Kidney (tissue), 14 donors: ENCODE data around the gene LSM12. TPM values are rescaled to one million over a fixed set of nuclear protein-coding genes. Genes with fewer than 3 reads are reported as not detected.

Source experiments
- DNase-seq, 5 donors: peaks; one replicate each; pipeline ENCODE4 v3.0.0-alpha.2; 2013 to 2020
- FAIRE-seq: peaks from 2 replicates; lab custom pipeline; 2012; peaks lifted over from hg19 to GRCh38; lab: Jason Lieb, UNC
- H3K27ac ChIP-seq, 2 donors: one replicate each; pipeline ENCODE4 v1.7.0; 2013; ENCODE audit warnings: low read depth in 2 of 2, low read length in 2 of 2, inconsistent platforms in 1 of 2
- H3K27me3 ChIP-seq: one replicate; pipeline ENCODE4 v1.7.1; 2013; ENCODE audit warnings: low read length, inconsistent platforms; ENCODE audit not compliant: control insufficient read depth, insufficient read depth
- H3K36me3 ChIP-seq, 3 donors: one replicate each; pipeline versions ENCODE4 v1.7.0 to v1.7.1; 2013; ENCODE audit warnings: low read length in 3 of 3, control low read depth in 1 of 3, inconsistent platforms in 1 of 3; ENCODE audit not compliant: insufficient read depth in 3 of 3, control insufficient read depth in 2 of 3
- H3K4me1 ChIP-seq, 3 donors: one replicate each; pipeline versions ENCODE4 v1.7.0 to v1.7.1; 2013; ENCODE audit warnings: low read length in 3 of 3, inconsistent platforms in 1 of 3, low read depth in 1 of 3; ENCODE audit not compliant: control insufficient read depth in 2 of 3, insufficient read depth in 2 of 3
- H3K4me3 ChIP-seq, 3 donors: one replicate each; pipeline versions ENCODE4 v1.7.0 to v1.8.1; 2013; ENCODE audit warnings: low read length in 3 of 3, control low read depth in 1 of 3, inconsistent platforms in 1 of 3
- H3K9ac ChIP-seq, 3 donors: one replicate each; pipeline versions ENCODE4 v1.7.0 to v1.7.1; 2013; ENCODE audit warnings: low read length in 3 of 3, control low read depth in 1 of 3, inconsistent platforms in 1 of 3
- H3K9me3 ChIP-seq, 3 donors: one replicate each; pipeline versions ENCODE4 v1.7.0 to v1.7.1; 2013; ENCODE audit warnings: low read length in 3 of 3, control low read depth in 1 of 3, inconsistent platforms in 1 of 3; ENCODE audit not compliant: control insufficient read depth in 2 of 3, insufficient read depth in 1 of 3
- intact Hi-C: fragments of 100-400 bp; cut with DNase I; formaldehyde crosslinking; loops from one replicate; pipeline ENCODE4 v1.11.1; 2022
- polyA plus RNA-seq: library from polyadenylated mRNA; stranded (reverse); fragments of 350-450 nt; fragmentation: Illumina TruSeq; extraction: RNeasy Lipid Tissue Mini Kit (QIAGEN cat#74804); gene quantifications from one replicate; pipeline ENCODE4 v1.2.3, GENCODE V29; 2014; ENCODE audit warnings: low read depth, low replicate concordance; ENCODE audit not compliant: insufficient read depth
- total RNA-seq: library from RNA; stranded (reverse); fragmentation: NEBNext Ultra II Directional; extraction: Animal tissue kit (Norgen Biotek cat#: 25700); gene quantifications from one replicate; pipeline ENCODE4 v1.2.1, GENCODE V29; 2021
- TF ChIP-seq, protein P1 (sequence below): IDR thresholded peaks from 3 replicates; pipeline ENCODE4 v1.5.1; 2012; ENCODE audit warnings: mild to moderate bottlenecking, moderate library complexity, borderline replicate concordance; ENCODE audit not compliant: insufficient read depth; ENCODE audit errors: extremely low read depth
- donor health status: control.
- donor health status: control.
- donor health status: control.
- donor health status: control.
- donor health status: control.
- donor health status: DM: yes; HTN: yes; CAD: no.
- donor health status: Normal renal cell carcinoma (clear cell type).

LSM12 gene
- total and polyA plus RNA-seq, 2 donors from 2014 or later: 29.0 to 47.6 TPM

GRCh38 chr17:44111777-44112176 lies 45.3 kb upstream of the LSM12 start:
- TF ChIP-seq, protein P1, sequence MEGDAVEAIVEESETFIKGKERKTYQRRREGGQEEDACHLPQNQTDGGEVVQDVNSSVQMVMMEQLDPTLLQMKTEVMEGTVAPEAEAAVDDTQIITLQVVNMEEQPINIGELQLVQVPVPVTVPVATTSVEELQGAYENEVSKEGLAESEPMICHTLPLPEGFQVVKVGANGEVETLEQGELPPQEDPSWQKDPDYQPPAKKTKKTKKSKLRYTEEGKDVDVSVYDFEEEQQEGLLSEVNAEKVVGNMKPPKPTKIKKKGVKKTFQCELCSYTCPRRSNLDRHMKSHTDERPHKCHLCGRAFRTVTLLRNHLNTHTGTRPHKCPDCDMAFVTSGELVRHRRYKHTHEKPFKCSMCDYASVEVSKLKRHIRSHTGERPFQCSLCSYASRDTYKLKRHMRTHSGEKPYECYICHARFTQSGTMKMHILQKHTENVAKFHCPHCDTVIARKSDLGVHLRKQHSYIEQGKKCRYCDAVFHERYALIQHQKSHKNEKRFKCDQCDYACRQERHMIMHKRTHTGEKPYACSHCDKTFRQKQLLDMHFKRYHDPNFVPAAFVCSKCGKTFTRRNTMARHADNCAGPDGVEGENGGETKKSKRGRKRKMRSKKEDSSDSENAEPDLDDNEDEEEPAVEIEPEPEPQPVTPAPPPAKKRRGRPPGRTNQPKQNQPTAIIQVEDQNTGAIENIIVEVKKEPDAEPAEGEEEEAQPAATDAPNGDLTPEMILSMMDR: no peak
- intact Hi-C loops: no loop called here
- H3K4me1 ChIP-seq: peaks cover 2 to 55% (median 33%) of the 10 kb centered on the region in 3 donors
- peak overlapping the region; percentile 33 to 39 for H3K27ac ChIP-seq
- peak overlapping the region in 1 of 3 donors; percentile 53 for H3K9ac ChIP-seq
- peaks cover 0 to 22% (median 0%) of the 10 kb centered on the region in 3 donors for H3K36me3 ChIP-seq
- peak overlapping the region in 1 of 3 donors; percentile 9 for H3K4me3 ChIP-seq
- FAIRE-seq (no peak), DNase-seq (no peak)
- no peaks in the 10 kb centered on the region for H3K27me3 ChIP-seq
- no peaks in the 10 kb centered on the region for H3K9me3 ChIP-seq

GRCh38 chr17:44110823-44111633 lies 44.6 kb upstream of the LSM12 start:
- Histone ChIP-seq H3K9ac (peak overlapping the region in 2 of 3 donors; percentile 70 to 72), H3K27ac (peak overlapping the region; percentile 72 to 87), H3K27me3 (no peaks in the 10 kb centered on the region), H3K36me3 (peaks cover 0 to 20% (median 0%) of the 10 kb centered on the region in 3 donors), H3K9me3 (no peaks in the 10 kb centered on the region), H3K4me1 (peaks cover 2 to 55% (median 33%) of the 10 kb centered on the region in 3 donors), H3K4me3 (peak overlapping the region in 2 of 3 donors; percentile 43 to 55)
- intact Hi-C loops: no loop called here
- TF ChIP-seq, protein P1: peak; percentile 13
- DNase-seq (peak; percentile 93 to 99 (median 96)), FAIRE-seq (no peak)

- Histone ChIP-seq H3K4me3 (peak overlapping the region in 2 of 3 donors; percentile 43 to 55), H3K36me3 (peaks cover 0 to 13% (median 0%) of the 10 kb centered on the region in 3 donors), H3K27ac (peak overlapping the region; percentile 72 to 87), H3K9me3 (no peaks in the 10 kb centered on the region), H3K4me1 (peaks cover 2 to 55% (median 33%) of the 10 kb centered on the region in 3 donors), H3K9ac (peak overlapping the region in 2 of 3 donors; percentile 45 to 70), H3K27me3 (no peaks in the 10 kb centered on the region)
- intact Hi-C loops: no loop called here
- DNase-seq: peak in 1 of 5 donors; percentile 72
- TF ChIP-seq, protein P1: no peak
- no peak for FAIRE-seq
Measured at GRCh38 chr17:44110011-44110686, 43.7 kb upstream of the LSM12 start.
